IPS-11a (cell line): ENCODE measurements around the gene SREBF1.

Experiments
- H3K4me3 ChIP-seq: one replicate; pipeline ENCODE4 v1.5.1; 2013; ENCODE audit warnings: low read depth, low read length, control low read depth

The SREBF1 gene

GRCh38 chr17:17826342-17826713 is 10.5 kb downstream of the SREBF1 start:
- H3K4me3 ChIP-seq = no peak overlapping the region

- H3K4me3 ChIP-seq = no peak overlapping the region
These were observed 11.8 kb downstream of the SREBF1 start for GRCh38 chr17:17824783-17825614.

DNA sequence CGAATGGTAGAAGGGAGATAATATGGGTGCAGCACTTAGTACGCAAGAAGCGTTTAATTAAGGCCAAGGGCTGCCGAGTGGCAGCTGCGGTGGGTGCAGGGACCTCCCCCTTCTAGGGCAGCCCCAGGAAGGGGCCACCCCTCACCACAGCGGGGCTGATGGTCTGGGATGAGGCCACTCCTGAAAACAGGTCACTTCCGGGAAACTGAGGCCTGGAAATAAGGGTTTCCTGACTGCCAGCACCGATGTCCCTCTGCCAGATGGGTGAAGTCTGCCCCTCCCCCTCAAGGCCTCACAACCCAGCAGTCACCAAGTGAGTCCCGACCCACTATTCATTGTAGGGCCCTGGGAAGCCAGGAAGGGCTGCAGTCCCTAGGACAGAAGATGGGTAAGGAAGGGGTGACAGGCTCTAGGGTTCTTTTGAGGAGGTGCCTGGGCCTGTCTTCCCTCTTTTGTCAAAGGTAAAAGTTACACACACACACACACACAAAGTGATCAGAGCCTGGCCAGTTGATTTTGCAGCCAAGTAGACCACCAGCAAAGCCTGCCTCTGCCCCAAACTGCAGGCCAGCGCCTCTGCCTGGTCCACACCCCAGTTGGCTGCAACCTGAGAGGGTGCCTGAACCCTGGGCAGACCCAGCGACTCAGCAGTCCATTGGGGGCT is 12.5 kb downstream of the SREBF1 start:
- no peak overlapping the region for H3K4me3 ChIP-seq

GRCh38 chr17:17823433-17824118 is 13.2 kb downstream of the SREBF1 start:
- H3K4me3 ChIP-seq = no peak overlapping the region

DNA sequence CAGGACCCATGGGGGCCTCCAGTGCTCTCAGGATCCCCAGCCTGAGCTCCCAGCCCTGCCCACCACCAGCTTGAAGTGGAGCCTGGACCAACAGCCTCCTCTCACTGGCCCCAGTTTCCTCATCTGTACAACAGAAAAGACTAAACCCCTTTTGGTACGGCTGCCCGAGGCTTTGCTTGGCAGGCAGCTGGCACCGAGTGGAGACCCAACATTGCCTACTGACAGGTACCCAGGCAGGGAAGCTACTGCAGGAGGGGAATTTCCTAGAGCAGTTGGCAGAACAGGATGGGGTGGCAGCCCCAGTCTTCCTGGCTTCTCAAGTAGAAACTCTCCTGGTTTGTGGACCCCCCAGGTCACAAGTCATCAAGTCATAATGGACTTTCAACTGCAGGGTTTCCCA is 14.2 kb downstream of the SREBF1 start:
- H3K4me3 ChIP-seq = no peak overlapping the region

DNA sequence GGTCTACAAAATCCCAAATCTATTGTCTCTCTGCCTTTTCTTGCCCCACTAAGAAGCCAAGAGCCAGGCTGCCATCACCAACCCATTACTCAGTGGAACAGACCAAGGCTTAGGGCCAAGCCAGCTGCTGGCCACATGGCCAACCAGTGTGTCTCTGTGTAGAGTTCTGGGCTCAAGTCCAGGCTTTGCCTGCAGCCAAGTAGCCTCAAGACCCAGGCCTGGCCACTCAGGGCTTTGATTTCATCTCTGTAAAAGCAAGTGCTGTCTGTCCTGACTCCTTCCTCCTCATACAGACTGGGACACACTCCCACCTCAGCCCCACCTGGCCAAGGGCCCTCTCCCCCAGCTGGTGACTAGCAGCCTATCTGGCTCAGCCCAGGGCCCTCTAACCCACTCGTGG is 14.6 kb downstream of the SREBF1 start:
- H3K4me3 ChIP-seq = no peak overlapping the region

- H3K4me3 ChIP-seq = no peak overlapping the region
These were observed 16.2 kb downstream of the SREBF1 start for GRCh38 chr17:17820463-17821158.

DNA sequence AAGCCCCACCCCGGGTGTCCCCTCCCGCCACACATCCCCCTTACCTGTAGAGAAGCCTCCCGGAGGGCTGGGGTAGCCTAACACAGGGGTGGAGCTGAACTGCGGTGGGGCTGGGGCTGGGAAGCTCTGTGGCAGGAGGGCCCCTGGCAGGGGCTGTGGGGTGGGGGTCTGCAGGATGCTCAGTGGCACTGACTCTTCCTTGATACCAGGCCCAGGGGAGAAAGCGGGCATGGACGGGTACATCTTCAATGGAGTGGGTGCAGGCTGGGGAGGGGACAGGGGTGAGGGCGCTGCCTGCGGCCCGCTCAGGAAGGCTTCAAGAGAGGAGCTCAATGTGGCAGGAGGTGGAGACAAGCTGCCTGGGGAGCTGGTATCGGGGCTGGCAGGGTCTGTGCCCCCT is 16.7 kb downstream of the SREBF1 start:
- H3K4me3 ChIP-seq = no peak overlapping the region

- no peak overlapping the region for H3K4me3 ChIP-seq
These were observed 17.2 kb downstream of the SREBF1 start for GRCh38 chr17:17819561-17819995.

GRCh38 chr17:17819111-17819510 is 17.7 kb downstream of the SREBF1 start:
- no peak overlapping the region for H3K4me3 ChIP-seq

- H3K4me3 ChIP-seq = no peak overlapping the region
These were observed 18.7 kb downstream of the SREBF1 start for GRCh38 chr17:17818088-17818526.

DNA sequence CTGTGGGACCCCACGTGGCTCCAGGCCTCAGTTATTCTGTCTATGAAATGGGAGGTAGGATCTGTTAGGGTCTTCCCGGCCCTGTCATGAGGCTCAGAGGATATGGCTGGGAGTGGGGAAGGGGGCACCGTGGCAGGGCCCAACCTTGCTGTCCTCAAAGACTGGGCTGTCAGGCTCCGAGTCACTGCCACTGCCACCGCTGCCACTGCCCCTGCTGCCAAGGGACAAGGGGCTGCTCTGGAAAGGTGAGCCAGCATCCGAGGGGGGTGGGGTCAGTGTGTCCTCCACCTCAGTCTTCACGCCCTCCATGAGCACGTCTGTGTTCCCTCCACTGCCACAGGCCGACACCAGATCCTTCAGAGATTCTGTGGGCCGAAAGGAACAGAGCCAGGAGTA is 19.2 kb downstream of the SREBF1 start:
- no peak overlapping the region for H3K4me3 ChIP-seq

GRCh38 chr17:17816831-17817551 is 19.8 kb downstream of the SREBF1 start:
- H3K4me3 ChIP-seq = no peak overlapping the region

GRCh38 chr17:17816240-17816814 is 20.5 kb downstream of the SREBF1 start:
- no peak overlapping the region for H3K4me3 ChIP-seq

DNA sequence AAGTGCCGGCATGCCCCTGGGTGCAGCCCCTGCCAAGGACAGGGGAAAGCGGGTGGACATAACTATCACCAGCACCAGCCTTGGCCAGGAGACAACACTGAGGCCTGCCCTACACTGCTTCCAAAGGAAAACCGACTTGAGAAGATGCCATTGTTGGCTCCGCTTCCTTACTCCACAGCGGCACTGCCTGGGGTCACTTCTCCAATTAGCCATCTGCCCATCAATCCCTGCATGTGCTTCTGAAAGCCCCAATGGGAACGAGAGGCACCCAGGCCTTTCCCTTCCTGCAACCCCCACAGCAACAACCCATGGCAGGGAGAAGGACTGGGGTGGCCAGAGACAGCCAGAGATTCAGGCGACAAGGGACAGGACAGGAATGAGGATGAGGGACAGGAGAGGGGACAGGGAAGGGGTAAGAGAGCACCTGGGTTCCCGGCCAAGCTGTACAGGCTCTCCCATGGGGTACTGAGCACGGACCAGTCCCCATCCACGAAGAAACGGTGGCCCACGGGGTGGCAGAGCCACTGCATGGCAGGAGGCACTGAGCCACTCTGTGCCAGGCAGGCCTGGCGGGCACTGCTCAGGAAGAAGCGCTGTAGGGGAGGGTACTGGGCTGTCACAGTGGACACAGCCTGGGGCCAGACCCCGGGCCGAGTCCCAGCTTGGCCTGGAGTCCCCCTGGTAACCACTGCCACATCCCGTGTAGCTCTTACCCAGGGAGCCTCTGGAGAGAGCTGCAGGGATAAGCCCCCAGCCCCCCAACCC is 21.2 kb downstream of the SREBF1 start:
- no peak overlapping the region for H3K4me3 ChIP-seq

DNA sequence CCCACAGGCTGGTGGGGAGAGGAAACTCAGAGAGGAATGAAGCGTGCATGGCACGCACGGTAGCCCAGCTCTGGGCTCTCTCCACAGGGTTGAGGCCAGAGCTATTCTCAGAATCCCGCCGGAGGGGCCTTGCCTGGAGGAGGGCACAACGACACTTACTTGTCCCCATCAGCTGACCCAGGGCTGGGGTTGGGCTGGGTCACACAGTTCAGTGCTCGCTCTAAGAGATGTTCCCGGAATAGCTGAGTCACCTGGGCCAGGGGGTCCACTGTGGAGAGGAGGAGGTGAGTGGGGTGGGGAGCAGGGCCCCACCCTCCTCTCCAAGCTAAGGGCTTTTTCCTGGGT is 21.8 kb downstream of the SREBF1 start:
- H3K4me3 ChIP-seq = no peak overlapping the region

DNA sequence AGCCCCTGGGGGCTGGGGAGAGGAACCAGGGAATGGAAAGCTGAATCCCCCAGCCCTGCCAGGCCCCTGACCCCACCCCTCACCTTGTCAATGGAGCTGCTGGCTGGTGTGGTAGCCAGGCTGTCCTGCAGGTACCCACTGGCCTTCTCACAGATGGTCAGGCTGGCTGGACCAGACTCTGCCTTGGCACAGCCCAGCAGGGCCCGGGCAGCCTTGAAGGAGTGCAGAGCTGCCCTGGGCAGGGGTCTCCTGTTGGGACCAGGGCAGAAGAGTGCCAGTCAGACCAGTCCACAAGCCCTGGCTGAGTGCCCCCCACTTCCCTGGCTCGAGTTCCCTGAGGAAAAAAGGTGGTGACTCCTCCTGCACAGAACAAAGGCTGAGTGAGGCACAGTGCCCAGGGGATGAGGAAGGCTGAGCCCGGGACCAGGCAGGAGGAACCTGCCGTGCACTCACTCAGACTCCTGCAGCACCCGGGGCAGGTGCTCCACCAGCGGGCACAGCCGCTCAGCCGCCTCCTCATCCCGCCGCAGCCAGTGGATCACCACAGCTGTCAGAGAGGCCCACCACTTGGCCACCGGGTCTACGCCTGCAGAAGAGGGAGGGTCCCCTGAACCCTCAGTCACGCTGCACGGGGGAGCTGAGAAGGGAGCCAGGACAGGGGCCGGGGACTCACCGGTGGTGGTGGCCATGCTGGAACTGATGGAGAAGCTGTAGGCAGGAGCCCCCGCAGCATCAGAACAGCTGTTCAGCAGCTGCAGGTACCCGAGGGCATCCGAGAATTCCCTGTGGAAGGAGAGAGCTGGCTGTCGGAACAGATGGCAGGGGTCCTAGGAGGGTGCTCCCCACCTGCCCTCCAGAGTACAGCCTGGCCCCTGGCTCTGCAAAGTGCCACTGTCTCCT is 22.4 kb downstream of the SREBF1 start:
- no peak overlapping the region for H3K4me3 ChIP-seq

- no peak overlapping the region for H3K4me3 ChIP-seq
These were observed 23.1 kb downstream of the SREBF1 start for GRCh38 chr17:17813725-17814095.
